ENCODE measurements around the gene TAS1R3. TPM values are rescaled to one million over a fixed set of nuclear protein-coding genes. Genes with fewer than 3 reads are reported as not detected.
A peak's percentile ranks its signal among the peaks of the same experiment; 100 is the strongest.

The TAS1R3 gene
- total and polyA plus RNA-seq, 10 of the 15 experiments (the other 5 are each of a cell fraction or from before 2014, with no cell fraction given) = 0.04 to 0.51 (median 0.08) TPM; not detected in 3

DNA sequence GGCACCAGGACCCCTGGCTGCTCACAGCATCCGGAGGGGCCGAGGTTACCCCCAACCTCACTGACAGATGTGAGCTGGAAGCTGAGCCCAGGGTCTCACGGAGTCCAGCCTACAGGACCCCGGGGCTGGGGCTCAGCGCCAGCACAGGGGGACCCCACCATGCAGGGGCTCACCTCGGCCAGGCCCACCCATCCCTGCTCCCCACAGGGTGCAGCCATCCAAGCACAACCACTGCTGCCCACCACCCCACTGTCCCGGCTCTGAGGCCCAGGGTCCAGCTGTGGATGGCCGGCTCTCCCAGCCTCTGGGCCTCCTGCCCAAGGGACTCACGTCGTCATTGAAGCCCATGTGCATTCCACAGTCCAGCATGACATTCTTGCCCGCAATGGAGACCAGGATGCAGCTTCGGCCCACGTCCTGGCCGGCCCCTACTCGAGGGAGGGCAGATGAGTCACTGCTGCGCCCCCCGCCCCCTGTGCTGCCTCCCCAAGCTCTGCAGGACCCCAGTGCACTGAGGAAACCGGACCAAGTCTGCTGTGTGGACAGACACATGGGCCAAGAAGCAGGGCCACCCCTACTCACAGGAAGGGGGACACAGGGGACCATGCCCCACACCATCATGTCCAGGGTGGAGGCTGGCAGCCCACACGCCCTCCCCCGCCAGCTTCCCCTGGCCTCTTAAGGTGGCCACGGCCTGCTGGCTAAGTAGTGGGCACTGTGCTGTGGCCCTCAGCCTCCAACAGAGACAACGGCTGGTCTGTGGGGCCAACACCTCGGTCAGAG, 10.2 kb upstream of the TAS1R3 start (continued):
- TF ChIP-seq, protein P1, sequence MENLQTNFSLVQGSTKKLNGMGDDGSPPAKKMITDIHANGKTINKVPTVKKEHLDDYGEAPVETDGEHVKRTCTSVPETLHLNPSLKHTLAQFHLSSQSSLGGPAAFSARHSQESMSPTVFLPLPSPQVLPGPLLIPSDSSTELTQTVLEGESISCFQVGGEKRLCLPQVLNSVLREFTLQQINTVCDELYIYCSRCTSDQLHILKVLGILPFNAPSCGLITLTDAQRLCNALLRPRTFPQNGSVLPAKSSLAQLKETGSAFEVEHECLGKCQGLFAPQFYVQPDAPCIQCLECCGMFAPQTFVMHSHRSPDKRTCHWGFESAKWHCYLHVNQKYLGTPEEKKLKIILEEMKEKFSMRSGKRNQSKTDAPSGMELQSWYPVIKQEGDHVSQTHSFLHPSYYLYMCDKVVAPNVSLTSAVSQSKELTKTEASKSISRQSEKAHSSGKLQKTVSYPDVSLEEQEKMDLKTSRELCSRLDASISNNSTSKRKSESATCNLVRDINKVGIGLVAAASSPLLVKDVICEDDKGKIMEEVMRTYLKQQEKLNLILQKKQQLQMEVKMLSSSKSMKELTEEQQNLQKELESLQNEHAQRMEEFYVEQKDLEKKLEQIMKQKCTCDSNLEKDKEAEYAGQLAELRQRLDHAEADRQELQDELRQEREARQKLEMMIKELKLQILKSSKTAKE (IDR thresholded peaks at IDR 0.05; ENCODE audit: low read depth, poor library complexity, severe bottlenecking) = no peak
- no peak for TF ChIP-seq EP300 (IDR thresholded peaks at IDR 0.05; ENCODE audit: borderline replicate concordance in 1 of 2, control insufficient read depth in 1 of 2, low read depth in 2 of 2, low read length in 2 of 2)
- no peak for TF ChIP-seq JUNB (IDR thresholded peaks at IDR 0.05)

DNA sequence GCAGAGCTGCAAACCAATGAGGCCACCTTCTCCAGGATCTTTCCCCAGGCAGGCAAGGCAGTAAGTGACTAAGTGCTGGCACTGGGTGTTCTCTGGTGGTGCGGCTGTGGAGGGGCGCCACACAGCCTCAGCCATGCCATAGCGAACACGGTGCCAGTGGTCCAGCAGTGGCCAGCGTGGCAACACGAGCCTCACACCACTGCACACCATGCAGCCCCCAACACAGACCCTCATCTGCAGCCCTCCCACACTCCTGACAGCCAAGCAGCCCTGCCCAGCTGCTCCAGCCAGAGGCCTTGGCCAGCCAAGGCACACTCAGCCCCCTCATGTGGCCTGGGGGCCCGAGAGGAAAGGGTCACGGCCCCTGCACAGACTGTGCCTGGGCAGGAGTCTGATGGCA, 9.6 kb upstream of the TAS1R3 start:
- Histone ChIP-seq H3K27me3 (replicated peaks in 1 of 2; ENCODE audit: control insufficient read depth in 2 of 2, insufficient read depth in 2 of 2, low read length in 1 of 2) (no peaks in the 10 kb centered on the region), H3K79me2 (ENCODE audit: control insufficient read depth, insufficient read depth, low read length) (peaks cover 44% of the 10 kb centered on the region), H3K9ac (ENCODE audit: control insufficient read depth, insufficient read depth, low read length) (no peak overlapping the region), H3K9me3 (replicated peaks; ENCODE audit: control insufficient read depth, insufficient read depth, low read length) (no peaks in the 10 kb centered on the region), H3K27ac (ENCODE audit: control insufficient read depth, insufficient read depth) (no peak overlapping the region), H3K36me3 (ENCODE audit: control insufficient read depth in 2 of 2, insufficient read depth in 2 of 2, low read length in 1 of 2) (peaks cover 0 to 9% of the 10 kb centered on the region in 2 experiments; a peak in 3 of 4 replicates), H3K4me1 (ENCODE audit: control insufficient read depth, insufficient read depth, low read length) (peaks cover 10% of the 10 kb centered on the region), H3K4me3 (no peak overlapping the region), H2AFZ (ENCODE audit: control insufficient read depth, low read depth, low read length) (no peak overlapping the region), H3K4me2 (ENCODE audit: control insufficient read depth, insufficient read depth) (no peak overlapping the region), H4K20me1 (ENCODE audit: control insufficient read depth, insufficient read depth) (no peaks in the 10 kb centered on the region; the same call in 1 of the 2 replicates)
- 91% methylated on average over 8 of the region's 8 CpGs for WGBS (ENCODE audit: insufficient coverage, insufficient replicate concordance, low lambda C conversion rate, missing lambda C conversion rate)
- no peak for TF ChIP-seq RCOR1 (conservative IDR thresholded peaks at IDR 0.05; ENCODE audit: low read depth, low read length)
- TF ChIP-seq FOS (IDR thresholded peaks at IDR 0.05; ENCODE audit: borderline replicate concordance, extremely low read depth, insufficient read length) = no peak
- ATAC-seq = no peak
- in situ Hi-C loops (cut with MboI) = no loop called here
- no peak for FAIRE-seq
- BruUV-seq (replicated peaks) = TSS peak; percentile 23
- SMC1A ChIA-PET (ENCODE audit: uncharacterized antibody, unreplicated experiment) = no interaction called here
- no peak for DNase-seq (ENCODE audit: low read depth, low spot score)
- RAD21 ChIA-PET (ENCODE audit: unreplicated experiment) = no interaction called here
- POLR2A ChIA-PET = no interaction called here
- intact Hi-C loops (cut with micrococcal nuclease; ENCODE audit: unreplicated experiment) = no loop called here
- CTCF ChIA-PET = no interaction called here

Data from GM12878 (cell line).